ENCODE results near the gene KDM4B.
A peak's percentile ranks its signal among the peaks of the same experiment; 100 is the strongest.

DNA sequence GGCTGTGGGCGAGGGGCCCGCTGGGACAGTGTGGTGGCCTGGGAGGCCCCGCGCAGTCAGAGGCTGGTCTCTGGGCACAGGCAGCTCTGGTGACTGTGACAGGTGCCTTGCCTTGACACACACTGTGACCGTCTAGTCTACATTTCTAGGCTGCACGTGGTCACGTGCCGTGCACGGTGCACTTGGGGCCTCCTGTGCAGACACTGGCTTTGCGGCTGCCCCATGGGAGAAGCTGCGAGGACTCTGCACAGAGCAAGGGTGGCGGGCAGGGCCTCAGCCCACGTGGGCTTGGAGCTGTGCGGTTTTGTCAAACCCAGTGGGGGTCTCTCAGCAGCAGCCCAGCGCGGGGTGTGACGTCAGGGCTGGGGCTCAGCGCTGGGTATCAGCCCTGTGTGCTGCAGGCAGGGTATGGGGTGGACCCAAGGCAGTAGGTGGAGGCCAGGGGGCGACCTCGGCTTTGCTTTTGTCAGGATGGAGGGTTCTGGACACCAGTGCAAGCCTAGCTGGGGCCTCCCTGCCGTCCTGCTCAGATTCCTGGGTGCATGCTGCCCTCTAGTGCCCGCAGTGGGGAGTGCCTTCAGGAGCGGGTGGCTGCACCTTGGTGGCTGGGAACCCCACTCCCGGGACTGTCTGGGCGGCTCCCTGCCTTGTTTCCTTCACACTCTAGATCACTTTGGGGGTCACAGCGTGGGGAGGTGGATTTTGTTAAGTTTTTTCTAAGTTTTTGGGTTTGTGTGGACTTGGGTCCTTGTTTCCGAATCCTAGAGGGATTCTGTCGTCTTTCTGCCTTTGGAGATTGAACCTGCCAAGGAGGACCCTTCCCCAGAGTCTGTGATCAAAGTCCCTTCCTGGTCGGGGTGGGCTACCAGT, 62.6 kb downstream of the KDM4B start:
- TF ChIP-seq, protein P1, sequence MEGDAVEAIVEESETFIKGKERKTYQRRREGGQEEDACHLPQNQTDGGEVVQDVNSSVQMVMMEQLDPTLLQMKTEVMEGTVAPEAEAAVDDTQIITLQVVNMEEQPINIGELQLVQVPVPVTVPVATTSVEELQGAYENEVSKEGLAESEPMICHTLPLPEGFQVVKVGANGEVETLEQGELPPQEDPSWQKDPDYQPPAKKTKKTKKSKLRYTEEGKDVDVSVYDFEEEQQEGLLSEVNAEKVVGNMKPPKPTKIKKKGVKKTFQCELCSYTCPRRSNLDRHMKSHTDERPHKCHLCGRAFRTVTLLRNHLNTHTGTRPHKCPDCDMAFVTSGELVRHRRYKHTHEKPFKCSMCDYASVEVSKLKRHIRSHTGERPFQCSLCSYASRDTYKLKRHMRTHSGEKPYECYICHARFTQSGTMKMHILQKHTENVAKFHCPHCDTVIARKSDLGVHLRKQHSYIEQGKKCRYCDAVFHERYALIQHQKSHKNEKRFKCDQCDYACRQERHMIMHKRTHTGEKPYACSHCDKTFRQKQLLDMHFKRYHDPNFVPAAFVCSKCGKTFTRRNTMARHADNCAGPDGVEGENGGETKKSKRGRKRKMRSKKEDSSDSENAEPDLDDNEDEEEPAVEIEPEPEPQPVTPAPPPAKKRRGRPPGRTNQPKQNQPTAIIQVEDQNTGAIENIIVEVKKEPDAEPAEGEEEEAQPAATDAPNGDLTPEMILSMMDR (IDR thresholded peaks at IDR 0.05) = peak in 3 of 4 experiments; percentile 94
- no peak for TF ChIP-seq EP300 (IDR thresholded peaks at IDR 0.05)

Data from gastroesophageal sphincter (tissue), 3 donors.